Activated CD8-positive, alpha-beta memory T cell treated with anti-CD3 and anti-CD28 coated beads for 1 hour (primary cell): ENCODE results near the gene GYG1.

Experiments used
- DNase-seq, 2 donors: peaks; one replicate each; pipeline ENCODE4 v3.0.0-alpha.2; 2020; ENCODE audit warnings: low read depth in 1 of 2; ENCODE audit errors: extremely low read depth in 1 of 2

GYG1 gene

GRCh38 chr3:149016669-149017541 lies 25.6 kb downstream of the GYG1 start:
- no peak for DNase-seq

- no peak for DNase-seq
These were observed 26.9 kb downstream of the GYG1 start for GRCh38 chr3:149018247-149018646.

GRCh38 chr3:149019580-149019979 lies 28.2 kb downstream of the GYG1 start:
- DNase-seq: no peak

DNA sequence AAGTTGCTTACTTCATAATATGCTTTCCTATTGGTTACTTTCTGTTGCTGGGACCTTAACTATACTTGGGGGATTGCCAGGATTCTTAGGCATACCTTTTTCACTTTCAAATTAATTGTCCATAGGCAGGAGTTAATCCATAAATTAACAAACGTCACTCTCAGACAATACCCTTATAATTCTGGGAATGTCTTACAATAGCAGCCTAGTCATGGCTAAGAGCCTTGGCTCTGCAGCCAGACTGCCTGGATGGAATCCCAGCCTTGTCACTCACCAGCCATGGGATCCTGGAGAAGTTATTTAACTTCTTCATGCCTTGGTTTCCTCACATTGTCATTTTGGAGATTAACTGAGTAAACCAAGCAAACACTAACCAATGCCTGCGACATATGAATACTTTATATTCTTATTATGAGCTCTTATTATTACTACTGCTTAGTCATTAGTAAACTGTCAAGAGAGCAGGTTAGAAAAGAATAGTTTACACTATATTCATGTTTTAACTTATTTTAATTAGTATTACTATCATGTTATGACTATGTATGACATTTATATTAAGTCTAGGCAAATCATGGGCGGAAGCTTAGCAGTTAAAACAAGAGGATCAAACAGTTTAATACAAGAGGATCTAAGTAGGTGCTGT lies 29.0 kb downstream of the GYG1 start:
- DNase-seq: no peak

DNA sequence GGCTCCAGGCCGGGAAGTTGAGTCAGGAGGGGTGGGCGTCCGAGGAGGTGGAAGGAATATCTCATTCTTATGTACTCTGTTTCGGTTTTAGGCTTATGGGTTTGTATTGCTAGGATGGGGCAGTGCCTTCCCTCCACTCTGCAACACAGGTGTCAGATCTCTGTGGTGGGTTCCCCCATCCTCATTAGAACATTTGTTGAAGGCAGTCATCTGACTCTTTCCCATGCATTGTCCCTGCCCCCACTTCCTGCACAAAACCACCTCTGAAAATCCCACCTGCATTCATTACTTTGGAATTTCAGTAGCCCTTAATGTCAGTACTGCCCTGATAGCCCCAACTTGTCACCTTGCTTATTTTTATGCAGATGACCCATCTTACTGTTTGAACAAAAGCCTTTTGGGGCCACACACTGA lies 29.5 kb downstream of the GYG1 start:
- no peak for DNase-seq

DNA sequence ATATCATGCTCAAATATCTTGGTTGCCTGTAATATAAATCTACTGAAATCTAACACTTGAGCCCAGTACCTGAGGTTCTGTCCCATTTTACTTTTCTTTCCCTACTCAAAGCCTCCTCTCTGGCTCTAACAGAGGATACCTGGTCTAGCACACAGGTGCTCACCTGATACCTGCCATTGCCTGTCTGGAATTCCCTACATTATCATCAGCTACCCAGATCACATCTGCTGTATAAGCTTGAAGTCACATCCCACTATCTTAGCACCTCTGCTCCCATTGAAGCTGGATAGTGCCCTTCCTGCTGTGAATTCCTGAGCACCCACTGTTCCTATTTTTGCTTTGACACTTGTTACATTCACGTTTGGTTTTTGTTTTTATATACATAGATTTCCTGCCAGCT lies 30.5 kb downstream of the GYG1 start:
- DNase-seq: no peak

GRCh38 chr3:149023951-149024350 lies 32.6 kb downstream of the GYG1 start:
- DNase-seq: no peak

DNA sequence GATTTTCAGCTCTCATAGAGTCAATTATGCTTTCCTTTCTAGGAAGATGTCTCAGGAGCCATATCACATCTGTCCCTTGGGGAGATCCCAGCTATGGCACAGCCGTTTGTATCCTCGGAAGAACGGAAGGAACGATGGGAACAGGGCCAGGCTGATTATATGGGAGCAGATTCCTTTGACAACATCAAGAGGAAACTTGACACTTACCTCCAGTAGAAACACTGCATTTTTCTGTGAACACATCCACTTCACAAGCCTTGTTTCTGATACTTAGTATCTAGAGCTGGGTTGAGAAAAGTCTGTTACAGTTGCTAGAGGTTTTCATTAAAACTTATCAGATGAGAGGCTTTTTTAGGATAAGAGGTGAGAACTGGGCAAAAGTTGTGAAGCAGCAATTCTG lies 35.4 kb downstream of the GYG1 start:
- no peak for DNase-seq

DNA sequence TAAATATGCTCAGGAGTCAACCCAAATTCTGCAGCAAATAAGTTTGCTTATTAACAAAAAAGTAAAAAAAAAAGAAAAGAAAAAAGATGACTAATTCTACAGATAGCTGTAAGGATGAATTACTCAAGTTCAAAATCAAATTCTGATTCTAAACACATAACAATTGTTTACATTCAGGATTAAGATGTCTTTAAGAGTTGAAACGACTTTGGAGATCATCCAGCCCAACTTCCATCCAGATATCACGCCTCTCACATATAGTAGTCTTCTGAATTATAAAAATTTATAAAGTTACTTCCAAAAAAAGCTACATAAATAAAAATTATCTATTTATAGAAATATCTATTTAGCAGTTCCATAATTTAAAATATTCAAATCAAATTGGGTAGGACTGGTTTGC lies 39.8 kb downstream of the GYG1 start:
- DNase-seq: no peak

- no peak for DNase-seq
These were observed 46.3 kb downstream of the GYG1 start for GRCh38 chr3:149037684-149038083.

DNA sequence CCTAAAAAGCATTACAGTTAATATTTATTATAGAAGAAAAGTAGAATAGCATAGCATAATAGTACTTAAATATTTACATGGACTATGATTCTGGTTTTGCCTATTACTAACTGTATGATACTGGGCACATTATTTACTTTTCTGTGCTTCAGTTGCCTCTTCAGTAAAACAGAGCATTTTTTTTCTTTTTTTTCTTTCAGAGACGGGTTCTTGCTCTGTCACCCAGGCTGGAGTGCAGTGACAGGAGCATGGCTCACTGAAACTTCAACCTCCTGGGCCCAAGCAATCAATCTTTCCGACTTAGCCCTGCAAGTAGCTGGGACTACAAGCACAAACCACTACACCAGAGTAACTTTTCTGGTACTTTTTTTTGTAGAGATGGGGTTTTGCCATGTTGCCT lies 47.0 kb downstream of the GYG1 start:
- DNase-seq: no peak

DNA sequence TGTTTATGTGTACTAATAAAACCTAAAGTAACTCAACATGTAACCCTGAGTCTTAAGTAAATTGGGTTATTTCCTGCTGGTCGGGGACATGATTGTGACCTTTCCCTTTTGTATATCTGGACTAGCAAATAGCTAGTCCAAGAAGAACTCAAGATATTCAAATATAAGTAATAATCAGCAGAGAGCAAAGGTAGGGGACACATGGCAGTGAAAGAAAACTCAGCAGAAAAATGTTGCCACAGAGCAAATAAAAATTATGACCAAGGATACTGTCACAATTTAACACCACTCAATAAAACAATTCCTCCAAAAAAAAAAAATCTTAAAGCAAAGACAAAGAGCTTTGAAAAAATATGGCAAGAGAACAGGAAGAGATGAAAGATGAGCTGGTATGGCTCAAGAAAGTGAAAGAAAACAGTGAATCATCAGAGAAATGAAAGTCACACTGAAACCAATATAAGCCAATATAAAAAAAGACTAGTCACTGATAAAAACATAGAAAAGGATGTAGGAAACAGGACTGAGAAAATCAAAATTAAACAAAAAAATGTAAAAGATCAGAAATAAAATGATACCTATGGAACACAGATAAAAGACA lies 51.5 kb downstream of the GYG1 start:
- DNase-seq: no peak

DNA sequence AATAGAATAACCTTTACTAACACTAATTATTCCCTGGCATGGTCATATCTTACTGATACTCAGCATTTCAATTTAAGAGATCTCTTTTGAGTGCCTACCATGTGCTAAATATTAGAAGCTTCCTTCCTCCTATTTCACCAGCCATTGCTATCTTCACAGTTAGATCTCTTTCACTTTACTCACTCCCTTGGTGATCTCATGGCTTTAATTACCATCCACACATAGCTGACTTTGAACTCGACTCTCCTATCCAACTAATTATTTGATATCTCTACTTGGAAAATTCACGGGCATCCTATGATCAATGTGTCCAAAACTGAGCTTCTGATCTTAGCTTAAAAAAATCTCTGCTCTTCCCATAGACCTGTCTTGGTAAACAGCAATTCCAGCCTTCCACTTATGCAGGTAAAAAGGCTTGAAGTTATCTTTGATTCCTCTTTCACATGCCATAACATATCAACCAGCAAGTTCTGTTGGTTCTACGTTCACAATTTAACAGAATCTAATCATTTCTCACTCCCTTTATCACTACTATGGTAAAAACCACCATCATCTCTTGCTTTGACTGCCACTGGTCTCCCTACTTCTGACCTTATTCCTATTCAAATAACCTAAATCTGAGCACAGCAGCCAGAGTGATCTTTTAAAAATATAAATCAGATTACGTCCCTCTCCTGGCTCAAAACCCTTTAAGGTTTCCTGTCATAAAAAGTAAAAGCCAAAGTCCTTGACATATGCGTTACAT lies 53.2 kb downstream of the GYG1 start:
- DNase-seq: no peak

DNA sequence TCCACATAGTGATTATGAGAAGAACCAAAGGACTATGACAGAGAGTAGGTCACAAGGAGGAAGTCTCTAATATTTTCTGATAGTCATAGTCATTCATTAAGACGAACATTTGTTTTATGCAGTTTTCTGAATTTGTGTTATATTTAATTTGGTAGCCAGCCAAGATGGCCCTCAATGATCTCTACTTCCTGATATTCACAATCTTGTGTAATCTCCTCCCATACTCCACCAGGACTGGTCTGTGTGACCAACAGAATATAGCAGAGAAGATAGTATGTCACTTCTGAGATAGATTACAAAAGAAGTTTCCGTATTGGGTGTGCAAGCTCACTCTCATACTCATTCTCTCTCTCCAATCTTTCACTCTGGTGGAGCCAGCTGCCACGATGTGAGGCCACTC lies 64.2 kb downstream of the GYG1 start:
- no peak for DNase-seq

- no peak for DNase-seq
These were observed 66.9 kb downstream of the GYG1 start for GRCh38 chr3:149058198-149058597.

- DNase-seq: no peak
These were observed 67.3 kb downstream of the GYG1 start for GRCh38 chr3:149058602-149059001.

DNA sequence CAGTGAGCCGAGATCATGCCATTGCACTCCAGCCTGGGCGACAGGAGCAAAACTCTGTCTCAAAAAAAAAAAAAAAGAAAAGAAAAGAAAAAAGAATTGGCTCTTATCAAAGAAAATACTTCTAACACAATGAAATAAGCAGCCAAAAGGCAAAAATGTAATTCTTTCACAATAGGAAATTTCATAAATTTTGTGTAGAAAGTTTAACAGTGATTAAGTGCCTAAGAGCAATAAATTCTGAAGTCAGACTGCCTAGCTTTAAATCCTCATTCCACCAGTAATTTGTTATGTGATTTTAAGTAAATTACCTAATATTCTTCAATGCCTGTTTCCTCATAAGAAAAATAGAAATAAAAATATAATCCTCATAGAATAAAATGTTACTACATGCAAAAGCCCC lies 70.4 kb downstream of the GYG1 start:
- no peak for DNase-seq

DNA sequence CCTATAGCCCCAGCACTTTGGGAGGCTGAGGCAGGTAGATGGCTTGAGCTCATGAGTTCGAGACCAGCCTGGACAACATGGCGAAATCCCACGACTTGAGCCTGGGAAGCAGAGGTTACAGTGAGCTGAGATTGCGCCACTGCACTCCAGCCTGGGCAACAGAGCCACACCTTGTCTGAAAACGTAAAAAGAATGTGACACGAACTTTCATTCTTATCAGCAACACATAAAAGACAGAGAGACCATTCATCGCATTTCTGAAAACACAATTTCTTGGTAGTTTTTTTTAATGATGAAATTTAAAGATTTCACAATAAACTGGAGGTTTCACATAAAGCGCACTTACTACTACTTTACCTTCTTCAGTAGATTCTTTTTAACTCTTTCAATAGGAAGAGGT lies 76.5 kb downstream of the GYG1 start:
- no peak for DNase-seq
